Transverse colon (tissue), 4 donors: ENCODE measurements around the gene CNKSR2.

Experiments used
- POLR2A ChIP-seq: fragments of 450-650 bp; IDR thresholded peaks from one replicate; pipeline ENCODE4 v1.6.1; 2016; ENCODE audit warnings: antibody characterized with exemption, mild to moderate bottlenecking, moderate library complexity
- POLR2AphosphoS5 ChIP-seq, 3 donors: sonication (generic); formaldehyde crosslinking; IDR thresholded peaks; one replicate each; pipeline ENCODE4 v1.6.1; 2016; ENCODE audit warnings: antibody characterized with exemption in 3 of 3
- TF ChIP-seq, protein P1 (sequence below), 5 experiments: fragments of 200-600 bp in 3 of 5; fragments of 450-650 bp in 2 of 5; sonication (generic) in 3 of 5; IDR thresholded peaks; 1 replicate in 2 of 5; 2 replicates in 3 of 5; pipeline ENCODE4 v1.5.1; 2016 to 2017; ENCODE audit warnings: antibody characterized with exemption in 5 of 5, inconsistent platforms in 3 of 5, mild to moderate bottlenecking in 2 of 5, moderate library complexity in 1 of 5

- no peak for TF ChIP-seq POLR2A
- no peak for TF ChIP-seq POLR2AphosphoS5 (IDR thresholded peaks at IDR 0.05)
- TF ChIP-seq, protein P1, sequence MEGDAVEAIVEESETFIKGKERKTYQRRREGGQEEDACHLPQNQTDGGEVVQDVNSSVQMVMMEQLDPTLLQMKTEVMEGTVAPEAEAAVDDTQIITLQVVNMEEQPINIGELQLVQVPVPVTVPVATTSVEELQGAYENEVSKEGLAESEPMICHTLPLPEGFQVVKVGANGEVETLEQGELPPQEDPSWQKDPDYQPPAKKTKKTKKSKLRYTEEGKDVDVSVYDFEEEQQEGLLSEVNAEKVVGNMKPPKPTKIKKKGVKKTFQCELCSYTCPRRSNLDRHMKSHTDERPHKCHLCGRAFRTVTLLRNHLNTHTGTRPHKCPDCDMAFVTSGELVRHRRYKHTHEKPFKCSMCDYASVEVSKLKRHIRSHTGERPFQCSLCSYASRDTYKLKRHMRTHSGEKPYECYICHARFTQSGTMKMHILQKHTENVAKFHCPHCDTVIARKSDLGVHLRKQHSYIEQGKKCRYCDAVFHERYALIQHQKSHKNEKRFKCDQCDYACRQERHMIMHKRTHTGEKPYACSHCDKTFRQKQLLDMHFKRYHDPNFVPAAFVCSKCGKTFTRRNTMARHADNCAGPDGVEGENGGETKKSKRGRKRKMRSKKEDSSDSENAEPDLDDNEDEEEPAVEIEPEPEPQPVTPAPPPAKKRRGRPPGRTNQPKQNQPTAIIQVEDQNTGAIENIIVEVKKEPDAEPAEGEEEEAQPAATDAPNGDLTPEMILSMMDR (IDR thresholded peaks at IDR 0.05) = no peak
These were observed 326.1 kb downstream of the CNKSR2 start for GRCh38 chrX:21700275-21700674.
